Retinal pigment epithelial cell (primary cell): ENCODE results near the gene ABHD4.
"Not testable (repeated sequence)": the region's sequence is repeated elsewhere in the genome, so short reads cannot be mapped to it uniquely, and the experiment has no call there.

Experiments used
- DNase-seq: peaks from one replicate; pipeline ENCODE4 v3.0.0-alpha.2; 2010; ENCODE audit warnings: low read depth
- H3K4me3 ChIP-seq: 2 replicates; pipeline ENCODE4 v1.5.1; 2011; ENCODE audit warnings: mild to moderate bottlenecking, low read length, control low read depth, moderate library complexity
- CTCF ChIP-seq: conservative IDR thresholded peaks from 2 replicates; pipeline ENCODE4 v1.5.1; 2011; ENCODE audit warnings: low read depth, low read length, control low read depth, inconsistent platforms

The ABHD4 gene

GRCh38 chr14:22613106-22613695 is 15.1 kb downstream of the ABHD4 start:
- no peak overlapping the region for H3K4me3 ChIP-seq
- no peak for DNase-seq
- peak; percentile 38 for TF ChIP-seq CTCF

GRCh38 chr14:22613736-22614239 is 15.7 kb downstream of the ABHD4 start:
- DNase-seq = no peak
- no peak overlapping the region for H3K4me3 ChIP-seq
- TF ChIP-seq CTCF = no peak

- no peak overlapping the region for H3K4me3 ChIP-seq
- no peak for TF ChIP-seq CTCF
- peak; percentile 98 for DNase-seq
Observed at GRCh38 chr14:22614240-22614799, 16.2 kb downstream of the ABHD4 start.

- H3K4me3 ChIP-seq, DNase-seq: not testable (repeated sequence)
Observed at GRCh38 chr14:22615765-22616164, 17.7 kb downstream of the ABHD4 start.

- TF ChIP-seq CTCF = no peak
- H3K4me3 ChIP-seq = no peak overlapping the region
- DNase-seq = no peak
Observed at GRCh38 chr14:22622255-22622654, 24.2 kb downstream of the ABHD4 start.

GRCh38 chr14:22623047-22623446 is 24.9 kb downstream of the ABHD4 start:
- DNase-seq = no peak
- H3K4me3 ChIP-seq = no peak overlapping the region
- TF ChIP-seq CTCF = no peak

GRCh38 chr14:22626590-22626989 is 28.5 kb downstream of the ABHD4 start:
- no peak for TF ChIP-seq CTCF
- H3K4me3 ChIP-seq = no peak overlapping the region
- DNase-seq = no peak
